ENCODE measurements around the gene NPAS2.

- TF ChIP-seq NFIC (IDR thresholded peaks at IDR 0.05; ENCODE audit: borderline replicate concordance) (no peak), MAX (IDR thresholded peaks at IDR 0.05; ENCODE audit: low read depth) (no peak), RFX5 (IDR thresholded peaks at IDR 0.05; ENCODE audit: low read length) (no peak), CTCF (IDR thresholded peaks at IDR 0.05) (no peak), TAF1 (IDR thresholded peaks at IDR 0.05; ENCODE audit: borderline replicate concordance, low read depth, low read length) (no peak), EZH2phosphoT487 (IDR thresholded peaks at IDR 0.05; ENCODE audit: borderline replicate concordance, low read depth) (no peak), TEAD4 (IDR thresholded peaks at IDR 0.05; ENCODE audit: borderline replicate concordance, insufficient read depth) (no peak), POLR2AphosphoS5 (IDR thresholded peaks at IDR 0.05; ENCODE audit: low read depth, low read length) (no peak), GATA2 (CRISPR knock-in tag; IDR thresholded peaks at IDR 0.05) (no peak)
These were observed 37.5 kb upstream of the NPAS2 start for GRCh38 chr2:100782380-100782878.

Measured in SK-N-SH (cell line).